HEK293 (cell line): Measurements from ENCODE around the gene SPEG.

Source experiments
- CTCF ChIP-seq: fragments of 450-650 bp; formaldehyde crosslinking; IDR thresholded peaks from 2 replicates; pipeline ENCODE4 v1.5.1; 2016; ENCODE audit warnings: missing biosample characterization, missing genetic modification characterization
- TRIM28 ChIP-seq: IDR thresholded peaks from 2 replicates; pipeline ENCODE4 v1.6.1; 2011; ENCODE audit warnings: low read length, control low read depth, borderline replicate concordance
- ZBTB21 ChIP-seq: fragments of 450-650 bp; formaldehyde crosslinking; IDR thresholded peaks from 2 replicates; pipeline ENCODE4 v1.5.1; 2017; ENCODE audit warnings: missing biosample characterization, missing genetic modification characterization
- ZNF335 ChIP-seq: fragments of 450-650 bp; formaldehyde crosslinking; conservative IDR thresholded peaks from 2 replicates; pipeline ENCODE4 v1.5.1; 2016; ENCODE audit warnings: missing biosample characterization, missing genetic modification characterization
- ZNF350 ChIP-seq: fragments of 450-650 bp; formaldehyde crosslinking; IDR thresholded peaks from 2 replicates; pipeline ENCODE4 v1.5.0; 2017; ENCODE audit warnings: missing biosample characterization, mild to moderate bottlenecking, missing genetic modification characterization
- ZNF416 ChIP-seq: fragments of 450-650 bp; formaldehyde crosslinking; IDR thresholded peaks from 2 replicates; pipeline ENCODE4 v1.5.1; 2016; ENCODE audit warnings: missing biosample characterization, missing genetic modification characterization
- ZNF473 ChIP-seq: fragments of 450-650 bp; formaldehyde crosslinking; IDR thresholded peaks from 2 replicates; pipeline ENCODE4 v1.5.1; 2017; ENCODE audit warnings: missing biosample characterization, missing genetic modification characterization
- ZNF664 ChIP-seq: fragments of 450-650 bp; formaldehyde crosslinking; IDR thresholded peaks from 2 replicates; pipeline ENCODE4 v1.5.1; 2016; ENCODE audit warnings: missing biosample characterization, missing genetic modification characterization
- TF ChIP-seq, protein P1 (sequence below): fragments of 450-650 bp; formaldehyde crosslinking; IDR thresholded peaks from 2 replicates; pipeline ENCODE4 v1.5.1; 2016; ENCODE audit warnings: missing biosample characterization, missing genetic modification characterization

- no peak for TF ChIP-seq ZNF335 (tag by site-specific recombination)
- TF ChIP-seq CTCF (tag by site-specific recombination) = no peak
- no peak for TF ChIP-seq TRIM28
- no peak for TF ChIP-seq ZNF350 (tag by site-specific recombination)
- TF ChIP-seq ZNF664 (tag by site-specific recombination) = no peak
- no peak for TF ChIP-seq ZNF473 (tag by site-specific recombination)
- no peak for TF ChIP-seq ZNF416 (tag by site-specific recombination)
- TF ChIP-seq, protein P1, sequence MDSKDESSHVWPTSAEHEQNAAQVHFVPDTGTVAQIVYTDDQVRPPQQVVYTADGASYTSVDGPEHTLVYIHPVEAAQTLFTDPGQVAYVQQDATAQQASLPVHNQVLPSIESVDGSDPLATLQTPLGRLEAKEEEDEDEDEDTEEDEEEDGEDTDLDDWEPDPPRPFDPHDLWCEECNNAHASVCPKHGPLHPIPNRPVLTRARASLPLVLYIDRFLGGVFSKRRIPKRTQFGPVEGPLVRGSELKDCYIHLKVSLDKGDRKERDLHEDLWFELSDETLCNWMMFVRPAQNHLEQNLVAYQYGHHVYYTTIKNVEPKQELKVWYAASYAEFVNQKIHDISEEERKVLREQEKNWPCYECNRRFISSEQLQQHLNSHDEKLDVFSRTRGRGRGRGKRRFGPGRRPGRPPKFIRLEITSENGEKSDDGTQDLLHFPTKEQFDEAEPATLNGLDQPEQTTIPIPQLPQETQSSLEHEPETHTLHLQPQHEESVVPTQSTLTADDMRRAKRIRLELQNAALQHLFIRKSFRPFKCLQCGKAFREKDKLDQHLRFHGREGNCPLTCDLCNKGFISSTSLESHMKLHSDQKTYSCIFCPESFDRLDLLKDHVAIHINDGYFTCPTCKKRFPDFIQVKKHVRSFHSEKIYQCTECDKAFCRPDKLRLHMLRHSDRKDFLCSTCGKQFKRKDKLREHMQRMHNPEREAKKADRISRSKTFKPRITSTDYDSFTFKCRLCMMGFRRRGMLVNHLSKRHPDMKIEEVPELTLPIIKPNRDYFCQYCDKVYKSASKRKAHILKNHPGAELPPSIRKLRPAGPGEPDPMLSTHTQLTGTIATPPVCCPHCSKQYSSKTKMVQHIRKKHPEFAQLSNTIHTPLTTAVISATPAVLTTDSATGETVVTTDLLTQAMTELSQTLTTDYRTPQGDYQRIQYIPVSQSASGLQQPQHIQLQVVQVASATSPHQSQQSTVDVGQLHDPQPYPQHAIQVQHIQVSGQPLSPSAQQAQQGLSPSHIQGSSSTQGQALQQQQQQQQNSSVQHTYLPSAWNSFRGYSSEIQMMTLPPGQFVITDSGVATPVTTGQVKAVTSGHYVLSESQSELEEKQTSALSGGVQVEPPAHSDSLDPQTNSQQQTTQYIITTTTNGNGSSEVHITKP (tag by site-specific recombination) = no peak
- TF ChIP-seq ZBTB21 (tag by site-specific recombination) = no peak
These were observed 49.1 kb downstream of the SPEG start for GRCh38 chr2:219483451-219484342.
